ENCODE measurements around the gene TMPRSS3. TPM values are rescaled to one million over a fixed set of nuclear protein-coding genes. Genes with fewer than 3 reads are reported as not detected.

TMPRSS3 gene
- total and polyA plus RNA-seq, 2 of the 13 experiments (the other 11 are each of a cell fraction or from before 2014, with no cell fraction given): 2.8 to 16.9 TPM

- 46% methylated on average over 7 of the region's 10 CpGs for WGBS (ENCODE audit: low lambda C conversion rate)
- ChIA-PET CTCF (ENCODE audit: low intra/inter-chr PET ratio, low total read pairs) (no interaction called here), POLR2A (no interaction called here)
- H3K4me3 ChIP-seq (replicated peaks in 1 of 3; ENCODE audit: insufficient read depth in 1 of 3, low read depth in 2 of 3, low read length in 3 of 3): no peak overlapping the region
- no peak overlapping the region for H3K9ac ChIP-seq (ENCODE audit: insufficient read depth, low read depth, low read length)
- H3K36me3 ChIP-seq (replicated peaks in 1 of 2; ENCODE audit: control insufficient read depth in 1 of 2, insufficient read depth in 2 of 2, low read length in 2 of 2): no peaks in the 10 kb centered on the region
- peaks cover 1 to 16% of the 10 kb centered on the region in 2 experiments; a peak in 1 of 5 replicates for H3K27me3 ChIP-seq (ENCODE audit: control insufficient read depth in 1 of 2, insufficient read depth in 2 of 2, low read length in 2 of 2)
- no peak for DNase-seq (ENCODE audit: low spot score)
- H3K9me3 ChIP-seq (ENCODE audit: low read length): no peaks in the 10 kb centered on the region
- no peak overlapping the region for H2AFZ ChIP-seq (ENCODE audit: low read length)
- H3K79me2 ChIP-seq (ENCODE audit: insufficient read depth, low read length): no peaks in the 10 kb centered on the region
- BruUV-seq (replicated peaks): no TSS peak
- FAIRE-seq: no peak
- H3K4me2 ChIP-seq (ENCODE audit: low read depth, low read length): no peak overlapping the region
- H3K4me1 ChIP-seq (ENCODE audit: insufficient read depth, low read length): peaks cover 28% of the 10 kb centered on the region
- ATAC-seq: no peak
- in situ Hi-C loops (cut with HindIII; ENCODE audit: extremely low pct_ligation_motif_present, low pct_unique_long_range_greater_than_20kb) (no loop called here), intact Hi-C loops (cut with micrococcal nuclease; ENCODE audit: unreplicated experiment) (no loop called here)
- no peaks in the 10 kb centered on the region for H4K20me1 ChIP-seq (ENCODE audit: insufficient read depth, low read length)
- no peak overlapping the region for H3K27ac ChIP-seq (ENCODE audit: extremely low read length, insufficient read depth, low read length)
- no peak for TF ChIP-seq ZNF629 (CRISPR knock-in tag; conservative IDR thresholded peaks at IDR 0.05)
- TF ChIP-seq ZFP41 (CRISPR knock-in tag; IDR thresholded peaks at IDR 0.05; ENCODE audit: borderline replicate concordance): no peak
- TF ChIP-seq HNRNPH1 (optimal IDR thresholded peaks at IDR 0.05; ENCODE audit: low read depth, low read length): no peak
- no peak for TF ChIP-seq ZNF772 (CRISPR knock-in tag; IDR thresholded peaks at IDR 0.05)
- no peak for TF ChIP-seq REST (IDR thresholded peaks at IDR 0.05; ENCODE audit: borderline replicate concordance in 1 of 2, low read depth in 1 of 2, low read length in 2 of 2)
- no peak for TF ChIP-seq REXO4 (CRISPR knock-in tag; IDR thresholded peaks at IDR 0.05; ENCODE audit: borderline replicate concordance)
- TF ChIP-seq ZNF224 (CRISPR knock-in tag; IDR thresholded peaks at IDR 0.05): no peak
- TF ChIP-seq ZFP62 (CRISPR knock-in tag; IDR thresholded peaks at IDR 0.05): no peak
- TF ChIP-seq MTERF4 (CRISPR knock-in tag; IDR thresholded peaks at IDR 0.05): no peak
- TF ChIP-seq SOX13 (IDR thresholded peaks at IDR 0.05): no peak
- TF ChIP-seq SOX13 (CRISPR knock-in tag; conservative IDR thresholded peaks at IDR 0.05 in 1 of 2, IDR thresholded peaks at IDR 0.05 in 1 of 2): no peak
- no peak for TF ChIP-seq MBD4 (IDR thresholded peaks at IDR 0.05; ENCODE audit: borderline replicate concordance, low read length)
- TF ChIP-seq DRAP1 (CRISPR knock-in tag; IDR thresholded peaks at IDR 0.05): no peak
- TF ChIP-seq HMGXB4 (CRISPR knock-in tag; IDR thresholded peaks at IDR 0.05; ENCODE audit: borderline replicate concordance in 1 of 2, low read depth in 1 of 2): no peak
- no peak for TF ChIP-seq ZNF564 (CRISPR knock-in tag; IDR thresholded peaks at IDR 0.05)
- no peak for TF ChIP-seq ZBTB3 (CRISPR knock-in tag; IDR thresholded peaks at IDR 0.05; ENCODE audit: borderline replicate concordance, low read depth)
These were observed 31.1 kb upstream of the TMPRSS3 start for GRCh38 chr21:42426876-42427480.

All from HepG2 (cell line).